MM.1S (cell line): ENCODE data around the gene CRKL.

Experiments
- CTCF ChIP-seq: fragments of 300-600 bp; sonication (generic); IDR thresholded peaks from 2 replicates; pipeline ENCODE4 v1.5.1; 2016; ENCODE audit warnings: antibody characterized with exemption, low read length, mixed read lengths
- EZH2phosphoT487 ChIP-seq: fragments of 300-600 bp; sonication (generic); IDR thresholded peaks from 2 replicates; pipeline ENCODE4 v1.6.1; 2018; ENCODE audit warnings: antibody characterized with exemption, low read length

GRCh38 chr22:20926243-20926642, 9.0 kb downstream of the CRKL start:
- TF ChIP-seq EZH2phosphoT487: no peak
- TF ChIP-seq CTCF: no peak
